DND-41 (cell line): Measurements from ENCODE around the gene LTBP2.

Experiments used
- EZH2 ChIP-seq: IDR thresholded peaks from 3 replicates; pipeline ENCODE4 v1.6.1; 2012; ENCODE audit warnings: borderline replicate concordance, low read depth, mild to moderate bottlenecking, moderate library complexity, low read length, inconsistent platforms; ENCODE audit not compliant: severe bottlenecking
- TF ChIP-seq, protein P1 (sequence below): IDR thresholded peaks from 2 replicates; pipeline ENCODE4 v1.5.1; 2012; ENCODE audit warnings: borderline replicate concordance, low read length, moderate library complexity, mild to moderate bottlenecking; ENCODE audit not compliant: poor library complexity, severe bottlenecking; ENCODE audit errors: extremely low read depth

DNA sequence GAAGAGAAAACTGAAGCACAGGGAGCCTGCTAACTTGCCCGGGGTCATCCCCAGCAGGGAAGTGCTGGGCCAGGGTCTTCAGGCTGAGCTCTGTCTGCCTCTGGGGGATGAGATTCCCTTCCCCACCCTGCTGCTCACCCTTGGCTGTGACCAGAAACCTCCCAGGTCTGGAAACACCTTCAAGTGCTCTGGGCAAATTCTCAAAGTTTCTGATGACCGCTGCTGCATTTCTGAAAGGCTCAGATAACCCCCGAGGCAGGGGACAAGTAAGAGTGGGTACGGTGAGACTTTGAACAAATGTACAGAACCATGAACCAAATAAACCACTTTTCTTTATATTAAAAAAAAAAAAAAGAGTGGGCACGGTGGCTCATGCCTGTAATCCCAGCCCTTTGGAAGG is 41.3 kb downstream of the LTBP2 start:
- TF ChIP-seq, protein P1, sequence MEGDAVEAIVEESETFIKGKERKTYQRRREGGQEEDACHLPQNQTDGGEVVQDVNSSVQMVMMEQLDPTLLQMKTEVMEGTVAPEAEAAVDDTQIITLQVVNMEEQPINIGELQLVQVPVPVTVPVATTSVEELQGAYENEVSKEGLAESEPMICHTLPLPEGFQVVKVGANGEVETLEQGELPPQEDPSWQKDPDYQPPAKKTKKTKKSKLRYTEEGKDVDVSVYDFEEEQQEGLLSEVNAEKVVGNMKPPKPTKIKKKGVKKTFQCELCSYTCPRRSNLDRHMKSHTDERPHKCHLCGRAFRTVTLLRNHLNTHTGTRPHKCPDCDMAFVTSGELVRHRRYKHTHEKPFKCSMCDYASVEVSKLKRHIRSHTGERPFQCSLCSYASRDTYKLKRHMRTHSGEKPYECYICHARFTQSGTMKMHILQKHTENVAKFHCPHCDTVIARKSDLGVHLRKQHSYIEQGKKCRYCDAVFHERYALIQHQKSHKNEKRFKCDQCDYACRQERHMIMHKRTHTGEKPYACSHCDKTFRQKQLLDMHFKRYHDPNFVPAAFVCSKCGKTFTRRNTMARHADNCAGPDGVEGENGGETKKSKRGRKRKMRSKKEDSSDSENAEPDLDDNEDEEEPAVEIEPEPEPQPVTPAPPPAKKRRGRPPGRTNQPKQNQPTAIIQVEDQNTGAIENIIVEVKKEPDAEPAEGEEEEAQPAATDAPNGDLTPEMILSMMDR = no peak
- no peak for TF ChIP-seq EZH2
